ENCODE measurements around the gene BACE1. TPM values are rescaled to one million over a fixed set of nuclear protein-coding genes. Genes with fewer than 3 reads are reported as not detected.
A peak's percentile ranks its signal among the peaks of the same experiment; 100 is the strongest.
"Not testable (repeated sequence)": the region's sequence is repeated elsewhere in the genome, so short reads cannot be mapped to it uniquely, and the experiment has no call there.

BACE1 gene
- total and polyA plus RNA-seq, 3 experiments from 2014 or later: 2.0 to 2.9 (median 2.5) TPM

GRCh38 chr11:117265745-117266144 is 50.3 kb downstream of the BACE1 start:
- H3K4me3 Mint-ChIP-seq: no peak overlapping the region
- peaks cover 0 to 47% (median 17%) of the 10 kb centered on the region in 3 donors for H3K36me3 Mint-ChIP-seq
- H3K9me3 Mint-ChIP-seq: no peaks in the 10 kb centered on the region
- no peaks in the 10 kb centered on the region for H3K27me3 Mint-ChIP-seq
- no peak for DNase-seq
- H3K4me1 Mint-ChIP-seq: no peaks in the 10 kb centered on the region
- H3K27ac Mint-ChIP-seq: no peak overlapping the region
- Histone ChIP-seq H3K27ac (ENCODE audit: low read depth, low read length) (no peak overlapping the region), H3K4me3 (ENCODE audit: low read length) (no peak overlapping the region), H3K36me3 (ENCODE audit: insufficient read depth, low read length) (no peaks in the 10 kb centered on the region), H3K4me1 (ENCODE audit: insufficient read depth, low read length) (no peaks in the 10 kb centered on the region), H3K27me3 (ENCODE audit: insufficient read depth, low read length, poor library complexity, severe bottlenecking) (no peaks in the 10 kb centered on the region), H3K9me3 (ENCODE audit: low read length) (no peaks in the 10 kb centered on the region)
- POLR2A ChIA-PET: no interaction called here
- CTCF ChIA-PET: no interaction called here

- H3K9me3 ChIP-seq (ENCODE audit: low read length); POLR2A ChIA-PET; H3K4me3 ChIP-seq (ENCODE audit: low read length); H3K4me3 Mint-ChIP-seq; H3K27me3 ChIP-seq (ENCODE audit: insufficient read depth, low read length, poor library complexity, severe bottlenecking); H3K4me1 ChIP-seq (ENCODE audit: insufficient read depth, low read length); H3K27ac Mint-ChIP-seq; H3K36me3 ChIP-seq (ENCODE audit: insufficient read depth, low read length); H3K4me1 Mint-ChIP-seq; H3K27me3 Mint-ChIP-seq; DNase-seq; CTCF ChIA-PET; H3K27ac ChIP-seq (ENCODE audit: low read depth, low read length); H3K9me3 Mint-ChIP-seq: not testable (repeated sequence)
- peaks cover 0 to 52% (median 15%) of the 10 kb centered on the region in 3 donors for H3K36me3 Mint-ChIP-seq
Observed at GRCh38 chr11:117264624-117265323, 51.3 kb downstream of the BACE1 start.

DNA sequence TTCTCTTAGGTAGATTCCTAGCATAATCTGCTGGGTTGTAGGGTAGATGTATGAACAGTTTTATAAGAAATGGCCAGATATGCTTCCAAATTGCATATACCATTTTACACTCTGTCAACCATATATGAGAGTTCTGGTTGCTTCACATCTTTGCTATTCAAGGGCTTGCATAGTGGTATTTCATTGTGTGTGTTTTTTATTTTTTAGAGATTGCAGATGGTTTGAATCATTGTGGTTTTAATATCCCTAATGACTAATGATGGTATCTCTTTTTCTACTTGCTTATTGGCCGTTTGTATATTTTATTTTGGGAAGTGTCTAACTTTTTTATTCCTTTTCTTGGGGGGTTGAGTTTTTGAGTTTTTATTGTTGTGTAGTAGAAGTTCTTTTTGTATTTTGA is 56.6 kb downstream of the BACE1 start:
- H3K27me3 ChIP-seq (ENCODE audit: insufficient read depth, low read length, poor library complexity, severe bottlenecking): no peaks in the 10 kb centered on the region
- H3K36me3 ChIP-seq (ENCODE audit: insufficient read depth, low read length): no peaks in the 10 kb centered on the region
- ChIA-PET CTCF (no interaction called here), POLR2A (no interaction called here)
- Mint-ChIP-seq H3K4me1 (peaks cover 0 to 8% (median 6%) of the 10 kb centered on the region in 3 donors), H3K36me3 (peaks cover 0 to 46% (median 13%) of the 10 kb centered on the region in 3 donors), H3K27ac (no peak overlapping the region), H3K27me3 (no peaks in the 10 kb centered on the region), H3K9me3 (no peaks in the 10 kb centered on the region), H3K4me3 (no peak overlapping the region)
- DNase-seq: no peak
- H3K4me3 ChIP-seq (ENCODE audit: low read length): no peak overlapping the region
- H3K4me1 ChIP-seq (ENCODE audit: insufficient read depth, low read length): no peaks in the 10 kb centered on the region
- H3K9me3 ChIP-seq (ENCODE audit: low read length): no peaks in the 10 kb centered on the region
- H3K27ac ChIP-seq (ENCODE audit: low read depth, low read length): no peak overlapping the region

- H3K36me3 Mint-ChIP-seq: peaks cover 0 to 52% (median 10%) of the 10 kb centered on the region in 3 donors
Observed at GRCh38 chr11:117258576-117258975, 57.5 kb downstream of the BACE1 start.

GRCh38 chr11:117256573-117256972 is 59.5 kb downstream of the BACE1 start:
- CTCF ChIA-PET: no interaction called here

More at GRCh38 chr11:117258576-117258975, 57.5 kb downstream of the BACE1 start:
- CTCF ChIA-PET: no interaction called here
- no peaks in the 10 kb centered on the region for H3K36me3 ChIP-seq (ENCODE audit: insufficient read depth, low read length)
- no peak overlapping the region for H3K4me3 Mint-ChIP-seq
- no peaks in the 10 kb centered on the region for H3K4me1 ChIP-seq (ENCODE audit: insufficient read depth, low read length)
- no peaks in the 10 kb centered on the region for H3K27me3 Mint-ChIP-seq
- no peaks in the 10 kb centered on the region for H3K9me3 ChIP-seq (ENCODE audit: low read length)
- no peak overlapping the region for H3K4me3 ChIP-seq (ENCODE audit: low read length)
- POLR2A ChIA-PET: no interaction called here
- H3K27me3 ChIP-seq (ENCODE audit: insufficient read depth, low read length, poor library complexity, severe bottlenecking): no peaks in the 10 kb centered on the region
- H3K27ac Mint-ChIP-seq: no peak overlapping the region
- H3K4me1 Mint-ChIP-seq: peaks cover 0 to 8% (median 6%) of the 10 kb centered on the region in 3 donors
- H3K27ac ChIP-seq (ENCODE audit: low read depth, low read length): no peak overlapping the region
- DNase-seq: no peak
- no peaks in the 10 kb centered on the region for H3K9me3 Mint-ChIP-seq

GRCh38 chr11:117255966-117256365 is 60.1 kb downstream of the BACE1 start:
- Histone ChIP-seq H3K36me3 (ENCODE audit: insufficient read depth, low read length) (no peaks in the 10 kb centered on the region), H3K4me3 (ENCODE audit: low read length) (no peak overlapping the region), H3K4me1 (ENCODE audit: insufficient read depth, low read length) (no peaks in the 10 kb centered on the region), H3K27ac (ENCODE audit: low read depth, low read length) (no peak overlapping the region), H3K27me3 (ENCODE audit: insufficient read depth, low read length, poor library complexity, severe bottlenecking) (no peaks in the 10 kb centered on the region), H3K9me3 (ENCODE audit: low read length) (no peaks in the 10 kb centered on the region)
- ChIA-PET CTCF (no interaction called here), POLR2A (no interaction called here)
- H3K4me3 Mint-ChIP-seq: no peak overlapping the region
- H3K9me3 Mint-ChIP-seq: no peaks in the 10 kb centered on the region
- H3K27me3 Mint-ChIP-seq: no peaks in the 10 kb centered on the region
- peak overlapping the region in 3 of 8 donors; percentile 28 to 72 (median 29) for H3K27ac Mint-ChIP-seq
- peaks cover 0 to 50% (median 11%) of the 10 kb centered on the region in 3 donors for H3K36me3 Mint-ChIP-seq
- no peak for DNase-seq
- H3K4me1 Mint-ChIP-seq: peaks cover 0 to 8% (median 6%) of the 10 kb centered on the region in 3 donors

More at GRCh38 chr11:117256573-117256972, 59.5 kb downstream of the BACE1 start:
- no peak overlapping the region for H3K4me3 Mint-ChIP-seq
- no peak overlapping the region for H3K27ac Mint-ChIP-seq
- H3K27me3 Mint-ChIP-seq: no peaks in the 10 kb centered on the region
- peaks cover 0 to 8% (median 6%) of the 10 kb centered on the region in 3 donors for H3K4me1 Mint-ChIP-seq
- H3K9me3 Mint-ChIP-seq: no peaks in the 10 kb centered on the region
- H3K27ac ChIP-seq (ENCODE audit: low read depth, low read length): no peak overlapping the region
- POLR2A ChIA-PET: no interaction called here
- H3K36me3 Mint-ChIP-seq: peaks cover 0 to 50% (median 10%) of the 10 kb centered on the region in 3 donors
- no peaks in the 10 kb centered on the region for H3K9me3 ChIP-seq (ENCODE audit: low read length)
- no peaks in the 10 kb centered on the region for H3K4me1 ChIP-seq (ENCODE audit: insufficient read depth, low read length)
- H3K4me3 ChIP-seq (ENCODE audit: low read length): no peak overlapping the region
- no peaks in the 10 kb centered on the region for H3K36me3 ChIP-seq (ENCODE audit: insufficient read depth, low read length)
- no peaks in the 10 kb centered on the region for H3K27me3 ChIP-seq (ENCODE audit: insufficient read depth, low read length, poor library complexity, severe bottlenecking)
- no peak for DNase-seq

DNA sequence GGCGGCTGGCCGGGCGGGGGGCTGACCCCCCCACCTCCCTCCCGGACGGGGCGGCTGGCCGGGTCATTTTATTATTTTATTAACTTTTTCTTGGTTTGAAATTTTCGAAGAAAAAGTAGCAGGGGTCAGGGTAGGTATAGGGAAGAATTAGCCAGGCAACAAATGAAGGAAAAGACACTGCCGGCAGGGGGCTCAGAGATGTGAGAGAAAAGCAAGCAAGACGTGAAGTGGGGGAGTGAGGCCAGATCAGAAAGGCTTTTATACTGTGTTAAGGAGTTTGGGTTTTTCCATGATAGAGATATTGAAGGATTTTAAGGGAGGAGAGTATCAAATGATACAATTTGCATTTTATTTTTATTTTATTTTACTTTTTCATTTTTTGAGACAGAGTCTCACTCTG is 64.5 kb downstream of the BACE1 start:
- H3K9me3 Mint-ChIP-seq: no peaks in the 10 kb centered on the region
- no peak overlapping the region for H3K27ac ChIP-seq (ENCODE audit: low read depth, low read length)
- POLR2A ChIA-PET: no interaction called here

DNA sequence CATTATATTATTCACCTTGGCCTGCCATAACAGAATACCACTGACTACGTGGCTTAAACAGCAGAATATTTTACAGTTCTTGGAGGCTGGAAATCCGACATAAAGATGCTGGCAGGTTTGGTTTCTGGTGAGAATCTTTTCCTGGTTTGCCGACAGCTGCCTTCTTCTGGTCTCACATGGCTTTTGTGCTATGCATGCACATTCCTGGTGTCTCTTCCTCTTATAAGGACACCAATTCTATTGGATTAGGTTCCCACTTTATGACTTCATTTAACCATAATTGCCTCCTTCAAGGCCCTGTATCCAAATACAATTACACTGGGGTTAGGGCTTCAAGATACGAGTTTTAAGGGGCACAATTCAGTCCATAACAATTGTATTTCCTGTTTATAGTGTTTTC is 66.5 kb downstream of the BACE1 start:
- Mint-ChIP-seq H3K4me1 (peaks cover 0 to 4% (median 0%) of the 10 kb centered on the region in 3 donors), H3K9me3 (no peaks in the 10 kb centered on the region), H3K36me3 (peaks cover 6 to 60% (median 19%) of the 10 kb centered on the region in 3 donors), H3K27ac (peak overlapping the region in 1 of 8 donors; percentile 12), H3K27me3 (no peaks in the 10 kb centered on the region), H3K4me3 (no peak overlapping the region)
- H3K36me3 ChIP-seq (ENCODE audit: insufficient read depth, low read length): no peaks in the 10 kb centered on the region
- DNase-seq: no peak
- no peaks in the 10 kb centered on the region for H3K9me3 ChIP-seq (ENCODE audit: low read length)
- H3K27me3 ChIP-seq (ENCODE audit: insufficient read depth, low read length, poor library complexity, severe bottlenecking): no peaks in the 10 kb centered on the region
- ChIA-PET CTCF (no interaction called here), POLR2A (no interaction called here)
- no peak overlapping the region for H3K27ac ChIP-seq (ENCODE audit: low read depth, low read length)
- H3K4me1 ChIP-seq (ENCODE audit: insufficient read depth, low read length): no peaks in the 10 kb centered on the region
- H3K4me3 ChIP-seq (ENCODE audit: low read length): no peak overlapping the region

More for the DNA sequence above, 64.5 kb downstream of the BACE1 start:
- DNase-seq: no peak
- H3K36me3 Mint-ChIP-seq: peaks cover 6 to 55% (median 13%) of the 10 kb centered on the region in 3 donors
- Histone ChIP-seq H3K4me3 (ENCODE audit: low read length) (no peak overlapping the region), H3K36me3 (ENCODE audit: insufficient read depth, low read length) (no peaks in the 10 kb centered on the region), H3K9me3 (ENCODE audit: low read length) (no peaks in the 10 kb centered on the region), H3K27me3 (ENCODE audit: insufficient read depth, low read length, poor library complexity, severe bottlenecking) (no peaks in the 10 kb centered on the region), H3K4me1 (ENCODE audit: insufficient read depth, low read length) (no peaks in the 10 kb centered on the region)
- H3K27ac Mint-ChIP-seq: no peak overlapping the region
- CTCF ChIA-PET: no interaction called here
- H3K4me3 Mint-ChIP-seq: no peak overlapping the region
- peaks cover 0 to 5% (median 0%) of the 10 kb centered on the region in 3 donors for H3K4me1 Mint-ChIP-seq
- no peaks in the 10 kb centered on the region for H3K27me3 Mint-ChIP-seq

Data from CD8-positive, alpha-beta memory T cell (primary cell).